HepG2 (cell line): Measurements from ENCODE around the gene APBB1. TPM values are rescaled to one million over a fixed set of nuclear protein-coding genes. Genes with fewer than 3 reads are reported as not detected.
A peak's percentile ranks its signal among the peaks of the same experiment; 100 is the strongest.

Experiments used
- FIP1L1 ChIP-seq: fragments of 200-400 bp; formaldehyde crosslinking; IDR thresholded peaks from 2 replicates; pipeline ENCODE4 v1.6.1; 2018; ENCODE audit warnings: low read depth, mild to moderate bottlenecking, low read length, moderate library complexity, borderline replicate concordance; ENCODE audit not compliant: insufficient read depth
- GZF1 ChIP-seq: sonication (generic); formaldehyde crosslinking; IDR thresholded peaks from 2 replicates; pipeline ENCODE4 v1.5.1; 2020; ENCODE audit warnings: mild to moderate bottlenecking, missing genetic modification reagents
- HNRNPLL ChIP-seq: fragments of 200-400 bp; formaldehyde crosslinking; IDR thresholded peaks from 2 replicates; pipeline ENCODE4 v1.6.1; 2017; ENCODE audit warnings: mild to moderate bottlenecking, low read depth, low read length; ENCODE audit not compliant: poor library complexity, severe bottlenecking
- KAT7 ChIP-seq: IDR thresholded peaks from 2 replicates; pipeline ENCODE4 v1.6.1; 2018; ENCODE audit warnings: borderline replicate concordance, missing compliant biosample characterization
- LCORL ChIP-seq, 2 experiments: fragments of 450-650 bp in 1 of 2; sonication (generic) in 1 of 2; formaldehyde crosslinking in 1 of 2; IDR thresholded peaks; 2 replicates each; pipeline versions ENCODE4 v1.5.0 to v1.6.1; 2017 to 2020; ENCODE audit warnings: antibody characterized with exemption in 1 of 2, missing genetic modification reagents in 1 of 2
- MXD4 ChIP-seq: IDR thresholded peaks from 2 replicates; pipeline ENCODE4 v1.6.1; 2016; ENCODE audit warnings: mild to moderate bottlenecking, missing biosample characterization, missing genetic modification reagents
- POGZ ChIP-seq: sonication (generic); formaldehyde crosslinking; IDR thresholded peaks from 2 replicates; pipeline ENCODE4 v1.4.0; 2020; ENCODE audit warnings: mild to moderate bottlenecking, missing genetic modification reagents
- RFX1 ChIP-seq: fragments of 450-650 bp; IDR thresholded peaks from 2 replicates; pipeline ENCODE4 v1.6.1; 2017
- RNF2 ChIP-seq: fragments of 450-650 bp; conservative IDR thresholded peaks from 2 replicates; pipeline ENCODE4 v1.6.1; 2016; ENCODE audit warnings: low read depth
- TARDBP ChIP-seq: sonication (generic); formaldehyde crosslinking; IDR thresholded peaks from 2 replicates; pipeline ENCODE4 v1.8.0; 2022; ENCODE audit warnings: mild to moderate bottlenecking, missing genetic modification reagents
- TGIF2 ChIP-seq: IDR thresholded peaks from 2 replicates; pipeline ENCODE4 v1.6.1; 2016; ENCODE audit warnings: control low read depth, missing compliant biosample characterization
- TOPORS ChIP-seq: sonication (generic); formaldehyde crosslinking; IDR thresholded peaks from 2 replicates; pipeline ENCODE4 v1.8.0; 2023; ENCODE audit warnings: mild to moderate bottlenecking, missing genetic modification reagents
- YEATS4 ChIP-seq: sonication (generic); formaldehyde crosslinking; IDR thresholded peaks from 2 replicates; pipeline ENCODE4 v1.4.0; 2020; ENCODE audit warnings: missing genetic modification reagents, borderline replicate concordance
- ZFP62 ChIP-seq: sonication (generic); formaldehyde crosslinking; IDR thresholded peaks from 2 replicates; pipeline ENCODE4 v1.4.0; 2020; ENCODE audit warnings: missing genetic modification reagents
- ZMYM3 ChIP-seq: sonication (generic); formaldehyde crosslinking; IDR thresholded peaks from 2 replicates; pipeline ENCODE4 v1.5.1; 2020; ENCODE audit warnings: mild to moderate bottlenecking, missing genetic modification reagents
- ZNF343 ChIP-seq: sonication (generic); formaldehyde crosslinking; IDR thresholded peaks from 2 replicates; pipeline ENCODE4 v1.4.0; 2020; ENCODE audit warnings: mild to moderate bottlenecking, missing genetic modification reagents
- polyA plus RNA-seq, 8 experiments: library from polyadenylated mRNA; depleted of rRNA in 3 of 8; stranded (reverse) in 7 of 8; unstranded in 1 of 8; fragments of >200 nt; fragmentation: Illumina TruSeq in 4 of 8; extraction: Trizol in 4 of 8; gene quantifications; 2 replicates each; pipeline versions ENCODE4 v1.2.1 to v1.2.3, GENCODE V29; 2011 to 2016; ENCODE audit warnings: low read depth in 4 of 8, missing spikeins in 1 of 8, mixed read lengths in 1 of 8; ENCODE audit not compliant: insufficient read depth in 1 of 8
- total RNA-seq, 5 experiments: library from RNA; depleted of rRNA; stranded (reverse); fragments of >200 nt; fragmentation: Illumina TruSeq; extraction: Trizol; gene quantifications; 2 replicates each; pipeline ENCODE4 v1.2.3, GENCODE V29; 2016; ENCODE audit warnings: low read depth in 1 of 5
- TF ChIP-seq, protein P1 (sequence below): sonication (generic); formaldehyde crosslinking; IDR thresholded peaks from 2 replicates; pipeline ENCODE4 v1.5.1; 2020; ENCODE audit warnings: missing genetic modification reagents, mild to moderate bottlenecking, borderline replicate concordance
- TF ChIP-seq, protein P2 (sequence below): sonication (generic); formaldehyde crosslinking; IDR thresholded peaks from 2 replicates; pipeline ENCODE4 v1.4.0; 2020; ENCODE audit warnings: missing genetic modification reagents
- TF ChIP-seq, protein P3 (sequence below): sonication (generic); formaldehyde crosslinking; IDR thresholded peaks from 2 replicates; pipeline ENCODE4 v1.8.1; 2023; ENCODE audit warnings: missing genetic modification reagents, inconsistent platforms, borderline replicate concordance
- TF ChIP-seq, protein P4 (sequence below): sonication (generic); formaldehyde crosslinking; IDR thresholded peaks from 2 replicates; pipeline ENCODE4 v1.8.1; 2022; ENCODE audit warnings: low read depth, mild to moderate bottlenecking, missing genetic modification reagents

Gene APBB1
- total and polyA plus RNA-seq, 2 of the 13 experiments (the other 11 are each of a cell fraction or from before 2014, with no cell fraction given) = 1.7 to 3.5 TPM

DNA sequence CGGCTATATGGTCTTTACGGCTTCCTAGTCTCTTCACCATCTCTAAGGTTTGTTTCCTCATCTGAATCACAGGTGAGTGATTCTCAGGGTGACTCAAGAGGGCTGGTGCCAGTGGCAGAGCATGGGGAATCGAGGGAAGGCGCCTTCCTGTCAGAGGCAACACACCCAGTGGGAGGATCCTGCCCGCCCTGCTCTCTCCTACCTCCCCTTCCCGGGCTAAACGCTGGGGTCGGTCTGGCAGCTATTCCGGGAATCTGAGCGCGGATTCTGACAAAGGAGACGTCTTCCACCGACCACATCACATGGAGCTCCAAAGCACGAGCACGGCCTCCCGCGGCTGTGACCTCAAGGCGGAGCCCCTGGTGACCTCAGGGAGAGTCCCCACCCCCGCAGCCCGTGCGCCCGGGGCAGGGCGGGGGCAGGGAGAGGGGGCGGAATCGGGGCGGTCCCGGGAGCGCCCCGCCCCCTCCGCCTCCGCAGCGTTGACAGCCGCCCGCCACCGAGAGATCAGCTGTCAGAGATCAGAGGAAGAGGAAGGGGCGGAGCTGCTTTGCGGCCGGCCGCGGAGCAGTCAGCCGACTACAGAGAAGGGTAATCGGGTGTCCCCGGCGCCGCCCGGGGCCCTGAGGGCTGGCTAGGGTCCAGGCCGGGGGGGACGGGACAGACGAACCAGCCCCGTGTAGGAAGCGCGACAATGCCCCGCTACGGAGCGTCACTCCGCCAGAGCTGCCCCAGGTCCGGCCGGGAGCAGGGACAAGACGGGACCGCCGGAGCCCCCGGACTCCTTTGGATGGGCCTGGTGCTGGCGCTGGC is 28.8 kb downstream of the APBB1 start, which contains the start of gene SMPD1 (continued):
- TF ChIP-seq, protein P1, sequence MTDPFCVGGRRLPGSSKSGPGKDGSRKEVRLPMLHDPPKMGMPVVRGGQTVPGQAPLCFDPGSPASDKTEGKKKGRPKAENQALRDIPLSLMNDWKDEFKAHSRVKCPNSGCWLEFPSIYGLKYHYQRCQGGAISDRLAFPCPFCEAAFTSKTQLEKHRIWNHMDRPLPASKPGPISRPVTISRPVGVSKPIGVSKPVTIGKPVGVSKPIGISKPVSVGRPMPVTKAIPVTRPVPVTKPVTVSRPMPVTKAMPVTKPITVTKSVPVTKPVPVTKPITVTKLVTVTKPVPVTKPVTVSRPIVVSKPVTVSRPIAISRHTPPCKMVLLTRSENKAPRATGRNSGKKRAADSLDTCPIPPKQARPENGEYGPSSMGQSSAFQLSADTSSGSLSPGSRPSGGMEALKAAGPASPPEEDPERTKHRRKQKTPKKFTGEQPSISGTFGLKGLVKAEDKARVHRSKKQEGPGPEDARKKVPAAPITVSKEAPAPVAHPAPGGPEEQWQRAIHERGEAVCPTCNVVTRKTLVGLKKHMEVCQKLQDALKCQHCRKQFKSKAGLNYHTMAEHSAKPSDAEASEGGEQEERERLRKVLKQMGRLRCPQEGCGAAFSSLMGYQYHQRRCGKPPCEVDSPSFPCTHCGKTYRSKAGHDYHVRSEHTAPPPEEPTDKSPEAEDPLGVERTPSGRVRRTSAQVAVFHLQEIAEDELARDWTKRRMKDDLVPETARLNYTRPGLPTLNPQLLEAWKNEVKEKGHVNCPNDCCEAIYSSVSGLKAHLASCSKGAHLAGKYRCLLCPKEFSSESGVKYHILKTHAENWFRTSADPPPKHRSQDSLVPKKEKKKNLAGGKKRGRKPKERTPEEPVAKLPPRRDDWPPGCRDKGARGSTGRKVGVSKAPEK = no peak
- TF ChIP-seq KAT7 (CRISPR knock-in tag) (no peak), ZFP62 (CRISPR knock-in tag) (no peak), RFX1 (no peak), TOPORS (CRISPR knock-in tag) (no peak), LCORL (IDR thresholded peaks at IDR 0.05) (no peak), LCORL (CRISPR knock-in tag; IDR thresholded peaks at IDR 0.05) (peak; percentile 78; the same call in 1 of the 2 replicates), POGZ (CRISPR knock-in tag) (peak; percentile 35; the same call in 1 of the 2 replicates), TARDBP (no peak), RNF2 (no peak), HNRNPLL (peak; percentile 71), ZMYM3 (CRISPR knock-in tag) (no peak), MXD4 (peak; percentile 47; the same call in 1 of the 2 replicates), GZF1 (no peak), FIP1L1 (no peak), YEATS4 (peak; percentile 28; the same call in 1 of the 2 replicates), TGIF2 (CRISPR knock-in tag) (peak; percentile 92; the same call in 1 of the 2 replicates), ZNF343 (CRISPR knock-in tag) (peak; percentile 80)
- TF ChIP-seq, protein P2, sequence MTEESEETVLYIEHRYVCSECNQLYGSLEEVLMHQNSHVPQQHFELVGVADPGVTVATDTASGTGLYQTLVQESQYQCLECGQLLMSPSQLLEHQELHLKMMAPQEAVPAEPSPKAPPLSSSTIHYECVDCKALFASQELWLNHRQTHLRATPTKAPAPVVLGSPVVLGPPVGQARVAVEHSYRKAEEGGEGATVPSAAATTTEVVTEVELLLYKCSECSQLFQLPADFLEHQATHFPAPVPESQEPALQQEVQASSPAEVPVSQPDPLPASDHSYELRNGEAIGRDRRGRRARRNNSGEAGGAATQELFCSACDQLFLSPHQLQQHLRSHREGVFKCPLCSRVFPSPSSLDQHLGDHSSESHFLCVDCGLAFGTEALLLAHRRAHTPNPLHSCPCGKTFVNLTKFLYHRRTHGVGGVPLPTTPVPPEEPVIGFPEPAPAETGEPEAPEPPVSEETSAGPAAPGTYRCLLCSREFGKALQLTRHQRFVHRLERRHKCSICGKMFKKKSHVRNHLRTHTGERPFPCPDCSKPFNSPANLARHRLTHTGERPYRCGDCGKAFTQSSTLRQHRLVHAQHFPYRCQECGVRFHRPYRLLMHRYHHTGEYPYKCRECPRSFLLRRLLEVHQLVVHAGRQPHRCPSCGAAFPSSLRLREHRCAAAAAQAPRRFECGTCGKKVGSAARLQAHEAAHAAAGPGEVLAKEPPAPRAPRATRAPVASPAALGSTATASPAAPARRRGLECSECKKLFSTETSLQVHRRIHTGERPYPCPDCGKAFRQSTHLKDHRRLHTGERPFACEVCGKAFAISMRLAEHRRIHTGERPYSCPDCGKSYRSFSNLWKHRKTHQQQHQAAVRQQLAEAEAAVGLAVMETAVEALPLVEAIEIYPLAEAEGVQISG (CRISPR knock-in tag) = peak; percentile 56
- TF ChIP-seq, protein P3, sequence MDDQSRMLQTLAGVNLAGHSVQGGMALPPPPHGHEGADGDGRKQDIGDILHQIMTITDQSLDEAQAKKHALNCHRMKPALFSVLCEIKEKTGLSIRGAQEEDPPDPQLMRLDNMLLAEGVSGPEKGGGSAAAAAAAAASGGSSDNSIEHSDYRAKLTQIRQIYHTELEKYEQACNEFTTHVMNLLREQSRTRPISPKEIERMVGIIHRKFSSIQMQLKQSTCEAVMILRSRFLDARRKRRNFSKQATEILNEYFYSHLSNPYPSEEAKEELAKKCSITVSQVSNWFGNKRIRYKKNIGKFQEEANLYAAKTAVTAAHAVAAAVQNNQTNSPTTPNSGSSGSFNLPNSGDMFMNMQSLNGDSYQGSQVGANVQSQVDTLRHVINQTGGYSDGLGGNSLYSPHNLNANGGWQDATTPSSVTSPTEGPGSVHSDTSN (CRISPR knock-in tag) = no peak
- TF ChIP-seq, protein P4, sequence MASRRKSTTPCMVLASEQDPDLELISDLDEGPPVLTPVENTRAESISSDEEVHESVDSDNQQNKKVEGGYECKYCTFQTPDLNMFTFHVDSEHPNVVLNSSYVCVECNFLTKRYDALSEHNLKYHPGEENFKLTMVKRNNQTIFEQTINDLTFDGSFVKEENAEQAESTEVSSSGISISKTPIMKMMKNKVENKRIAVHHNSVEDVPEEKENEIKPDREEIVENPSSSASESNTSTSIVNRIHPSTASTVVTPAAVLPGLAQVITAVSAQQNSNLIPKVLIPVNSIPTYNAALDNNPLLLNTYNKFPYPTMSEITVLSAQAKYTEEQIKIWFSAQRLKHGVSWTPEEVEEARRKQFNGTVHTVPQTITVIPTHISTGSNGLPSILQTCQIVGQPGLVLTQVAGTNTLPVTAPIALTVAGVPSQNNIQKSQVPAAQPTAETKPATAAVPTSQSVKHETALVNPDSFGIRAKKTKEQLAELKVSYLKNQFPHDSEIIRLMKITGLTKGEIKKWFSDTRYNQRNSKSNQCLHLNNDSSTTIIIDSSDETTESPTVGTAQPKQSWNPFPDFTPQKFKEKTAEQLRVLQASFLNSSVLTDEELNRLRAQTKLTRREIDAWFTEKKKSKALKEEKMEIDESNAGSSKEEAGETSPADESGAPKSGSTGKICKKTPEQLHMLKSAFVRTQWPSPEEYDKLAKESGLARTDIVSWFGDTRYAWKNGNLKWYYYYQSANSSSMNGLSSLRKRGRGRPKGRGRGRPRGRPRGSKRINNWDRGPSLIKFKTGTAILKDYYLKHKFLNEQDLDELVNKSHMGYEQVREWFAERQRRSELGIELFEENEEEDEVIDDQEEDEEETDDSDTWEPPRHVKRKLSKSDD (CRISPR knock-in tag) = no peak
